Ectodermal cell (in vitro differentiated cells): Measurements from ENCODE around the gene MYOM3.

Source experiments
- H3K27ac ChIP-seq: 2 replicates; pipeline ENCODE4 v1.7.0; 2013; ENCODE audit warnings: mild to moderate bottlenecking, low read depth, low read length; ENCODE audit not compliant: insufficient read depth, poor library complexity, severe bottlenecking
- H3K27me3 ChIP-seq: 2 replicates; pipeline ENCODE4 v1.7.0; 2013; ENCODE audit warnings: mild to moderate bottlenecking, low read length; ENCODE audit not compliant: insufficient read depth, control insufficient read depth, poor library complexity, severe bottlenecking
- H3K36me3 ChIP-seq: one replicate; pipeline ENCODE4 v1.7.0; 2013; ENCODE audit warnings: low read length; ENCODE audit not compliant: control insufficient read depth, insufficient read depth
- H3K4me1 ChIP-seq: one replicate; pipeline ENCODE4 v1.7.0; 2013; ENCODE audit warnings: low read length; ENCODE audit not compliant: control insufficient read depth, insufficient read depth
- H3K4me3 ChIP-seq: 2 replicates; pipeline ENCODE4 v1.7.0; 2013; ENCODE audit warnings: low read depth, low read length, control low read depth; ENCODE audit not compliant: insufficient read depth
- H3K9me3 ChIP-seq: 2 replicates; pipeline ENCODE4 v1.7.0; 2013; ENCODE audit warnings: mild to moderate bottlenecking, low read length, moderate library complexity; ENCODE audit not compliant: control insufficient read depth
- WGBS, 2 experiments: methylation state at CpG; one replicate each; pipeline ENCODE4 v1.1.7; 2013; ENCODE audit warnings: missing lambda C conversion rate in 2 of 2; 5-methylcytosine and 5-hydroxymethylcytosine counted together

MYOM3 gene

GRCh38 chr1:24114753-24115152 lies 2.8 kb upstream of the MYOM3 start:
- Histone ChIP-seq H3K9me3 (no peaks in the 10 kb centered on the region), H3K36me3 (no peaks in the 10 kb centered on the region), H3K4me1 (peaks cover 13% of the 10 kb centered on the region), H3K4me3 (no peak overlapping the region), H3K27me3 (no peaks in the 10 kb centered on the region), H3K27ac (no peak overlapping the region)
- 95 to 97% methylated on average over 6 of the region's 6 CpGs for WGBS, 2 experiments

- Histone ChIP-seq H3K9me3 (no peaks in the 10 kb centered on the region), H3K4me3 (no peak overlapping the region), H3K27me3 (no peaks in the 10 kb centered on the region), H3K4me1 (peaks cover 13% of the 10 kb centered on the region), H3K36me3 (no peaks in the 10 kb centered on the region), H3K27ac (no peak overlapping the region)
- 79 to 86% methylated on average over 6 of the region's 6 CpGs for WGBS, 2 experiments
Measured at GRCh38 chr1:24113641-24114033, 1.7 kb upstream of the MYOM3 start.

- Histone ChIP-seq H3K4me1 (peaks cover 21% of the 10 kb centered on the region), H3K27ac (no peak overlapping the region), H3K36me3 (no peaks in the 10 kb centered on the region), H3K4me3 (no peak overlapping the region), H3K9me3 (no peaks in the 10 kb centered on the region), H3K27me3 (no peaks in the 10 kb centered on the region)
- 88 to 89% methylated on average over 20 of the region's 20 CpGs for WGBS, 2 experiments
Measured at GRCh38 chr1:24111262-24111995, 506 bp downstream of the MYOM3 start.

GRCh38 chr1:24110642-24111261 lies 1.2 kb downstream of the MYOM3 start:
- whole genome bisulfite sequencing, 2 experiments: 87% methylated on average over 14 of the region's 14 CpGs
- Histone ChIP-seq H3K27me3 (no peaks in the 10 kb centered on the region), H3K27ac (no peak overlapping the region), H3K36me3 (no peaks in the 10 kb centered on the region), H3K4me3 (no peak overlapping the region), H3K4me1 (peaks cover 21% of the 10 kb centered on the region), H3K9me3 (no peaks in the 10 kb centered on the region)

GRCh38 chr1:24109686-24110475 lies 2.1 kb downstream of the MYOM3 start:
- Histone ChIP-seq H3K27ac (no peak overlapping the region), H3K9me3 (no peaks in the 10 kb centered on the region), H3K36me3 (no peaks in the 10 kb centered on the region), H3K27me3 (no peaks in the 10 kb centered on the region), H3K4me1 (peaks cover 21% of the 10 kb centered on the region), H3K4me3 (no peak overlapping the region)
- WGBS, 2 experiments: 93% methylated on average over 15 of the region's 15 CpGs

GRCh38 chr1:24109166-24109483 lies 2.8 kb downstream of the MYOM3 start:
- Histone ChIP-seq H3K36me3 (no peaks in the 10 kb centered on the region), H3K4me3 (no peak overlapping the region), H3K27me3 (no peaks in the 10 kb centered on the region), H3K27ac (no peak overlapping the region), H3K9me3 (no peaks in the 10 kb centered on the region), H3K4me1 (peaks cover 21% of the 10 kb centered on the region)
- WGBS, 2 experiments: 88 to 97% methylated on average over 1 of the region's 1 CpG

- H3K9me3 ChIP-seq: no peaks in the 10 kb centered on the region
- H3K4me1 ChIP-seq: peaks cover 21% of the 10 kb centered on the region
- no peaks in the 10 kb centered on the region for H3K27me3 ChIP-seq
- no peak overlapping the region for H3K4me3 ChIP-seq
- H3K27ac ChIP-seq: no peak overlapping the region
- H3K36me3 ChIP-seq: no peaks in the 10 kb centered on the region
- WGBS, 2 experiments: 85 to 86% methylated on average over 22 of the region's 22 CpGs
Measured at GRCh38 chr1:24108334-24109165, 3.4 kb downstream of the MYOM3 start.

GRCh38 chr1:24107462-24108138 lies 4.3 kb downstream of the MYOM3 start:
- WGBS, 2 experiments: 78 to 79% methylated on average over 18 of the region's 18 CpGs
- Histone ChIP-seq H3K4me1 (peaks cover 21% of the 10 kb centered on the region), H3K9me3 (no peaks in the 10 kb centered on the region), H3K27me3 (no peaks in the 10 kb centered on the region), H3K36me3 (no peaks in the 10 kb centered on the region), H3K4me3 (no peak overlapping the region), H3K27ac (no peak overlapping the region)

GRCh38 chr1:24105368-24106160 lies 6.4 kb downstream of the MYOM3 start:
- Histone ChIP-seq H3K27me3 (no peaks in the 10 kb centered on the region), H3K4me1 (peaks cover 8% of the 10 kb centered on the region), H3K27ac (no peak overlapping the region), H3K4me3 (no peak overlapping the region), H3K9me3 (no peaks in the 10 kb centered on the region), H3K36me3 (no peaks in the 10 kb centered on the region)
- WGBS, 2 experiments: 90 to 91% methylated on average over 19 of the region's 19 CpGs
